HG03175 (cell line): ENCODE data around the gene RNF220.

Experiments used
- ATAC-seq: cut with Tn5 transposase; IDR thresholded peaks from one replicate; pipeline ENCODE4 v1.9.1; 2021; ENCODE audit warnings: mild to moderate bottlenecking, moderate library complexity; ENCODE audit not compliant: unreplicated experiment

The RNF220 gene

DNA sequence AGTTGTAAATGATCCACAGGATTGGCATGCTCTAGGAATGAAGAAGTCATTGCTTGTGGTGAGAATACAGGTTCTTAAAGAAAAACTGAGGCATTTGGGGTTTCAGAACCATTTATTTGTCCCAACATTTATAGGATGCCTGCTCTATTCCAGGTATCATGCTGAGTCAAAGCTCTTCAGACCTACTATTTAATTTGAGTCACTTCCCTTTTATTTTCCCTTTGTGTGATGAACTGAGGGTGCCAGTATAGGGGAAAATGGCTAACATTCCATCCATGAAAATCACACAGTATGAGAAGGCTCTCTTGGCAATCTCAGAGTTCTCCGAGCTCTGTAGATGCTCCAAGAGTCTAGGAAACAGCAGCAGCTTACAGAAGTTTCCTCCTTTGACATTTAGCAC is 110.4 kb downstream of the RNF220 start:
- no peak for ATAC-seq

DNA sequence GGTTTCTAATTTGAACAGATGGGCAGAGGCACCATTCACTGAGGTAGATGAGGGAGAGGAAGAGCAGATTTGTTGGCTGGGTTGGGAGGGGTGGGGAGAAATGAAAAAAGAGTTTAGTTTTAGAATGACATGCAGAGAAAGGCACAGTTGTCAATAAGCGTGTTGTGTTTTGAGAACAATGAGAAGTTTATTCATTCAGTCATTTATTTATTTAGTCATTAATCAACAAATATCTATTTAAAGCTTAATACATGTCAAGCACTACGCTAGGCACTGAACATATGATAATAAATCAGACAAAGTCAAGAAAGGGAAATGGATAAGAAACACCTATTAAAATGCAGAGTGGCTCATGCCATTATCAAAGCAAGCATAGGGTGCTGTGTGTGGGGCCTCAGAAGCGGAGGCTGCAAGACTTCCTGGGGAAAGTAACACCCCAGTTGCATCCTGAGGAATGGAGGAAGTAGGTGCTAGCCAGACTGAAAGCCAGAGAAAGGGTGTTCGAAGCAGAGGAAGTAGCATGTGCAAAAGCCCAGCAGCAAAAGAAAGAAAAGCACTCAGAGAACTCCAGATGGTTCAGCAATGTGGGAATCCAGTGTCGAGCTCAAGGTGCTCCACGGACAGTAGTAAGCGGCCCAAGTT is 114.1 kb downstream of the RNF220 start:
- no peak for ATAC-seq

DNA sequence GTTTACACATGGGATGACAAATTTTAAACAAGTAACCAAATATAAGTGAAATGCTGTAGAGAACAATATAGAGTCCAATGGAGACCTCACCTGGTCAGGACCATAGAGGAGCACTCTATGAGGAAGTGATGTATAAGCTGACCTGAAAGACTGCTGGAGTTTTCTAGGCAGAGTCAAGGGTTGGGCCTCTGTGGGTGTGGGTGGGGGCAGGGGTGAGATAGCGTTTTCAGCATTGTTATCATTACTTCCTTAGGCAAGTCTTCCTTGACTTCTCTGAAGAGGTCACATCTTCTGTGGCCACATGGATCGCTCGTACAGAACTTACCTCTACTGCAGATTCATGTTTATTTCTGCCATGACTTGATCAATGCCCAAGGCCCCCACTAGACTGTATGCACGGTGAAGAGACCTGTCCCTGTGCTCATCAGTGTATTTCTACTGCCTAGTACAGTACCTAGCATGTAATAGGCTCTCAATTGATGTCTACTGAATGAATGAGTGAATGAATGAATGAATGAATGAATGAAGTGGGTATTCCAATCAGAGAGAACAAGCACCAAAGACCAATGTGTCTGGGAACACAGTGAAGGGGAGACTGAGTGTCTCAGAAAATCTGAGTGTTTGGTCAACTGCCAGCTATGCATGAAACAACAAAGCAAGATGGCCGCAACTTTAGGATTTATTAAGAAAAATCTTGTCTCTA is 116.5 kb downstream of the RNF220 start:
- no peak for ATAC-seq

DNA sequence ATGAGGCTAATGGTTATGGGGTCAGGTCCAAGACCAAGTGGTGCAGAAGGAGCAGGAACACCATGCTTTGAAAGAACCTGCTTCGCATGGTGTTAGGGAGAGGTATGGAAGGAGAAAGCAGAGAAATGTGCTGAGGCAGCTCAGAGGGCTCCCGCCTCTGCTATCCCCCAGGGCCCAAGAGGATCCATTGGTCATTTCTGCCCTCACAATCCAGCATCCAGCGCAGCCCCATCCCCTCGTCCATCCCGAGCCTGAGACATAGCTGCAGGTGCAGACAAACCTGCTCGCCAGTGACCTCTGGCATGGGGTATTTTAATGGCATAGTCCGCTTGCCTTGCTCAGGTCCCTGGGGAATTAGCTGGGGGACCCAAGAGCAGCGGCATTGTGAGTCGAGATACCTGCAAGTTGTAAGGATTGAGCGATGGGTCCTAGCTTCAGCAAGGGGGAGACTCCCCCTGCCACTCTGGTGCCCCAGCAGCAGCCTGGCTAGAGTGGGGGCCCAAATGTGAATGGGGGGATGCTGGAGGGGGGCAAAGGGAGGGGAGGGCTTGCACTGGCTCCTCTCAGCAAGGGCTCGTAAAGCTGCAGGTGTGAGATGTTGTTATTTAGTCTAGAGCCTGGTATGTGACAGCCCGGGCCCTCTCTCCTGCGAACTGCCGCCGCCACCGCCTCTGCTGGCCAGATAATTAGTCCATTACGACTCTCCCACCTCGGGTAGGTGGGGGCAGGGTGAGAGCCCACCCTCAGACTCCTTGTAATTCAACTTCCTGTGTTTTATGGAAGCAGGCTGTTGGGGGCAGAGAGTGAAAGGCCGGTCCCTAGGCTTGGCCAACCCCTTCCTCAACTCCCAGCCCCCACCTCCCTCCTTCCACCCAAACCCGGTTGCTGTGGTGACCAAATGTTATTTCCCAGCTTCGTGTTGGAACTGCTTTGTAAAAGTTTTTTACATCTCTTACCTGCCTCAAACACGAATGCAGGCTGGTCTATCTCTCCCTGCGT is 118.8 kb downstream of the RNF220 start:
- ATAC-seq = no peak

DNA sequence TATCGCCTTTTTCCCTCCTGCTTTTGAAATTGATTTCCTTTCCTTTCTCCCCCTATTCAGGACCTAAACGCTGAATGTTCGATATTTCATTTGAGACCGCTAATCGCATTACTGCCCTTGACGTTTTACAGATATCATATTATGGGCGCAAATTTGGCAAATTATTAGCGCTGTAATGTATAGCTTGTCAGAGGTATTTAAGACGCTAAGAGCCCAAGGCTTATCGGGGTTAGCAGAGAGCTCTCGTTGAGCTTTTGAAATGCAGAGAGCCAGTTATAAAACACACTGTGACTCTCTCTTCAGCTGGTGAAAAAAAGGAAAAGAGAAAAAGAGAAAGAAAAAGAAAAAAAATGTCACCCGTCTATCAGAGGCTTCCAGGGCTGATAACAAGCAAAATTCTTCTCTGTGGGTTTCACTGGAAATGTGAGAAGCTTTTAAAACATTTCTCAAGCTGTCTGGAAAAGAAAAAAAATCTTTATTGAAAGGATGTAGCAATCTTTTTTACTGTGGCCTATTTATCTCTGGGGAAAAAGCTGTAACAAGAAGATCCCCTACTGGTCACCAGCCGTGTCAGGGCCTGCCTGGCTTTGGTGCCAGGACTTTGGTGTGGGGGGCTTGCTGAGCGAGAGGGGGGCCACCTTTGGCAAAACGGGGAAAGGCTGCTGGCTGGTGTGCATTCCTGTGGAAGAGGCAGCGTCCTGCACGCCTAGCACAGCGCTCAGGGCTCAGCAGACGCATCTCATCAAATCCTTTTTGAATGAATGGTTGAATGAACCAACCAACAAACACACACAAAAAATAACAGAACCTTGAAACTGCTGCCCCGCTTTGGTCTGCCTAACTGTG is 119.8 kb downstream of the RNF220 start:
- no peak for ATAC-seq

DNA sequence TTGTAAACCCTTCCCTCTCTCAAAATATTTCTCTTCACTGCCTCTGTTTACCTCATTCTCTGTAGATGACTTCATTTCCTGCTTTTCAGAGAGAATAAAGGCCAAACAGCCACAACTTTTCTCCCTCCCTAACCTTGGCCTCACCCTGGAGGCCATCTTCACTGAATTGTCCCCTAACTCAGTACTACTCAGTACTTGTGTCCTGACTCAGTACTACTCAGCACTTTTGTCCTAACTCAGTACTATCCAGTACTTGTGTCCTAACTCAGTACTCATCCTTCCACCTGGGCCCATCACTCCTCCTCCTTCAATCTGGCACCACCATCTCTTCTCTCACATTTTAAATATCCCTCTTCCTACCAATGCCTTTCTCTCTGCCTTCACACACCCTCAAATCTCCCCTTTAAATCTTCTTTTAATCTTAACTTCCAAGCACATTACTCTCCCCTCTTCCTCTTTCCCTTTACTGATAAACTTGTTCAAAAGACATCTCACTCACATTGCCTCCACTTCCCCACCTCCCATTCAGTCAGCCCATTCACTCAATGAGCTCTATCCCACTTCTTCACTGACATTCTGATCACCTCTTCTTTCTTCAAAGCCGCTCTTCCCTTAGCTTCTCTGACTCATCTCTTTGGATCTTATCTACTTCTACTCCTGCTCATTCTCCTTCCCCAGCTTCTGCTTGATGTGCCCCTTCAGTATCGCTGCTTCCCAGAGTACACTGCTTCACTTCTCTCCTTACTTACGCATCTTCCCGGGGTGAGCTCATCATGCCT is 121.4 kb downstream of the RNF220 start:
- ATAC-seq = no peak

DNA sequence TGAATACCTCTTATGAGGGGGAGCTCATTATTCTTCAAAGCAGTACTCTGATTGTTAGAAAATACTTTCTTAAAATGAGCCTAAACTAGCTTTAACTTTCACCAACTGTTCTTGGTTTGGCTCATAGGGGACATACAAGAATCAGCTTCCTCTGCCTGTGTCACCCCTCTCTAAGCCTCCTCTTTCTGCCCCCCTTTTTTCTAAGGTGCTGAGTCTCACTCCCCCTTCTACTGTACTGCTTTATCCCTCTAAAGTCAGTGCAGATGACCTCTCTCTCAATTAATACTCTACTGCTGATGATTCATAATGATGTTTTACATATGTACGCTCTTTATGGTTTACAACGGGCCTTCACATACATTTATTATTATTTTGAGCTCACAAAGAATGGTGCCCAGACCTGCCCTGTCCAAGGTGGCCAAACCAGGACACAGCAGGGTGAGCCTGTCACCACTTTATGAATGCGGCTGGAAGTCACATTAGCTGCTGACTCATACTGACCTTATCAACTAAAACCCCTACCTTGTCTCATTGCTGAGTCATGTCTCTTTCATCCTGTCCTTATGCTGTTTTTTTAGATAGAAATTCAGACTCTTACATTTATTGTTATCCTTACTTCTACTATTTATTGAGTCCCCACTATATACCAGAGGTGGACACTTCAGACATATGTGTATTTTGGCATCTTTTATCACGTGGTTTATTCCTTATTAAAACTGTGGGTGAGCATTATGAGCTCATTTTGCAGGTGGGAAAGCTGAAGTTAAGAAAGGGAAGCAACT is 126.9 kb downstream of the RNF220 start:
- ATAC-seq = no peak

DNA sequence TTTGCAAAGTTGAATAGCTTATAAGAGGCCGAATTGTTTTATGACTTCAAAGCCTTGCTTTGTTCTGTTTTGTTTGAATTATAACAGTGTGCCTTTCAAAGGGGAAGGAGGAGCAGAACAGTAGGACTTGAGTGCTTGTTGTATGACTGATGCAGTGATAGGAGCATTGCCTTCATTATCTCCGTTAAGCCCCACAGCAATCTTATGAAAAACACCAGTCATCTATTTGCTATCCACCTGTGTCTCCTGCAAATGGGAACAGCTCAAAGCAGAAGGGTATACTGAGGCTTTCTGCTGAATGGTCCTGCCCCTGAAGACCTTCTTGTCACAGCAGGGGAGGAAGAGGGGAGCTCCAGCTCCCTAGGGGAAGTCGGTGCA is 127.5 kb downstream of the RNF220 start:
- no peak for ATAC-seq

DNA sequence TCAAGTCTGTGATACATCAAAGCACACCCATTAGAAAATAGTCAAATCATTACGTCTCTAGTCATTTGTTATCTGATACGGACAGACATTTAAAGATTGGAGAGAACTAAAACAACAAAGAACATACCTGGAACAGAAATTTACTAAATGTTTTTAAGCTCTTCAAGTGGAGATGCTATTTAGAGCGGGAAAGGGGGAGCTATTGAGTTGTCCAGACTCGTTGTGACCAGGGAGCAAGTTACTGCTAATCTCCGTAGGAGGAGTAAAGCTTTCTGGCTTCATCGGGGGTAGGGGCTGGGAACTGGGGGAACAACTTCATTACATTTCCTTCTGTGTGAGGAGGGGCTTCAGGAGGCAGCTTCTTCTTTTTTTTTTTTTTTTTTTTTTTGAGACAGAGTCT is 129.7 kb downstream of the RNF220 start:
- no peak for ATAC-seq

DNA sequence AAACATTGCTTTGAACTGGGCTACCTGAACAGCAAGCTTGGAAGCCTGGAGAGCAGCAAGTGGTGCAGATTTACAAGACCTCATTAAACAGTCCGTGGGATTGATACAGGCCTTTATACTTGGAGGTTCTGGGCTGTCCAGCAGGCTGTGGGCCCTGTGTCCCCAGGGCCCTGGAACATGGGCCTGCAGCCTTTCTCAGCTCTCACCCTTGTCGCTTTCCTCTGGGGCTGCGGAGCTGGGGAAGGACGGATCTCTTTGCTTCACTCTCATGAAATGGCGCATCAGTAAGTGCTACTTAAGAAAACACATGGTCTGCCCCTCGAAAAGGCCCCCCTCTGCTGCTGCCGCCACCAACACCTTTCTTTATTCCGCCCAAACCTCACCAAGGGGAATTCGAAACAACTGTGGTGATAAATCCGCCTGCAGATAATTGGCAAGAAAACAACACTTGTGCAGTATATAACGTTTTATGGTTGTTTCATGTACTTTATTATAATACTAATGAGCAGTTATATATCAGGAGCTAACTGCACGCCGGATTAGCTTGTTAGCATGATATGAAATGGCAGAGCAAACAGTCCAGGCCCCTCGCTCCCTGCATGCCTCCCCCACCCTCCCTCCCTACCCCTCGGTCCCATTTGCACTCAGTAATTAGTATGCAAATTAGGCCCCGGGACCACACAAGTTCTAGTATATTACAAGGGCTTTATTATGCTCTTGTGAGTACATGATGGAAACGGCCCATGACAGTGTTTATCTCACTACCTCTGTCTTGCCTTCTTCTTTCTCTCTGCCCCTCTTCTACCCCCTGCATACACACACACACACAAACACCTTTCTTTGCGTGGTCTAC is 131.5 kb downstream of the RNF220 start:
- no peak for ATAC-seq

DNA sequence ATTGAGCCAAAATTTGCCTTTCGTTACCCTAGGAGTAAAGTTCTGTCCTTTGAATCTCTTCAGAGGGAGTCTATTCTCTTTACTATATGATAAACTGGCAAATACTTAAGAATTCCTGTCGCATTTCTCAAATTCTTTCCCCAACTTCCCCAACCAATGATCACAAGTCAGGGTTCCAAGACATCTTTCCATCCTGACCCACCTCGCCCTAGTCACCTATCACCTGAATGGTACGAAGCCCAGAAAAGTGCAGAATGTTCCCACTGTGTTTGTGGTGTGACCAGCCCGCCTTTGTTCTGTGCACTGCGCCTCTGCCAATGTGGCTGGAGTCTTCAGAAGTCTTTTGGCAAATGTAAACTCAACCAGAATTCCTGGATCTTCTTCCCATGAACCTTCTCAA is 132.5 kb downstream of the RNF220 start:
- no peak for ATAC-seq

DNA sequence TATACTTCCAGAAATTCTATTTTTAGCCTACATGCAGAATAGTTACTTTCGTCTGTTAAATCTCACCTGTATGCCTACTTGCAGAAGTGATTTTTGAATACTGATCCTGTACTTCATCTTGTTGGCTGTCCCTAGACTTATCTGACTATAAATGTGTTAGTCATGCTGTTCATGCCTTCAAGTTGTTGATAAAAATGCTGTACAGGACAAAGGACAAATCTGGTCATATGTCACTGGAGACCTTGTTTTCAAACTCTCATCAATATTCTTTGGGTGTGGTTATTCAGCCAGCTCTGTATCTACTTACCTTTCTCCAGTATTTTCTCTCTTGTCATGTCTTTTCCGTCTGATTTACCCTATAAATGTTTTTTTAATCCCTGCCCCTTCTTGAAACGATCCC is 132.9 kb downstream of the RNF220 start:
- ATAC-seq = no peak

DNA sequence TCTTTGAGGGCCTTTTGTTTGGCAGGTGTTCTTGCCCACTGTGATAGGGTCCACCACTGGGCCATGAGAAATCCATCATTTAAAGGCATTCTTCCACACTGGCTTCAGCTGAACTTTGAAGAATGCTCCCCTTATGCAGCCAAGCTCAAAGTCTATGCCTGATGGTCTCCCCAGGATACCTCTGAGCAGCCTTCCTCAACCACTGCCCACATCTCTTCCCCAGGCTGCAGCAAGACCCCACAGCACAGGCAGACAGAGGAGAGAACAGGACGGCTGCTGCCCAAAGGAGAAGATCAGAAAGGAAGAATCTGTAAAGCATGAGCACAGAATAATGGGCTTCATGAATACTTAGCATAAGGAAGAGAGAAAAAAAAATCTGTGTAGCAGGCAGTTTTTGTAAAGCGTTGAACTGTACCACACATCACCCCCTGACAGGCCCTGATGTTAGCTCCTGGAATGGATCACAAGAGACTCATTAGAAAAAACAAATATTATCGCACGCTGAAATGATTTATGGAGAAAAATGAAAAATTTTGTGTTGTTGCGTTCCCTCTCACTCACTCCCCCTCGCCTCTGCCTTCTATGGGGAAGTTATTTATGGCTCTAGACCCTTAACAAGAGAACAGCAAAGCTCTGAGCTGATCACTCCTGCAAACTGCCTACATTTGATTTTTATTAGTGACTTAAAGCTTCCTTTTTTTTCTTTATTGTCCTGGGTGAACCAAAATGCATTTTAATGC is 135.1 kb downstream of the RNF220 start:
- no peak for ATAC-seq

DNA sequence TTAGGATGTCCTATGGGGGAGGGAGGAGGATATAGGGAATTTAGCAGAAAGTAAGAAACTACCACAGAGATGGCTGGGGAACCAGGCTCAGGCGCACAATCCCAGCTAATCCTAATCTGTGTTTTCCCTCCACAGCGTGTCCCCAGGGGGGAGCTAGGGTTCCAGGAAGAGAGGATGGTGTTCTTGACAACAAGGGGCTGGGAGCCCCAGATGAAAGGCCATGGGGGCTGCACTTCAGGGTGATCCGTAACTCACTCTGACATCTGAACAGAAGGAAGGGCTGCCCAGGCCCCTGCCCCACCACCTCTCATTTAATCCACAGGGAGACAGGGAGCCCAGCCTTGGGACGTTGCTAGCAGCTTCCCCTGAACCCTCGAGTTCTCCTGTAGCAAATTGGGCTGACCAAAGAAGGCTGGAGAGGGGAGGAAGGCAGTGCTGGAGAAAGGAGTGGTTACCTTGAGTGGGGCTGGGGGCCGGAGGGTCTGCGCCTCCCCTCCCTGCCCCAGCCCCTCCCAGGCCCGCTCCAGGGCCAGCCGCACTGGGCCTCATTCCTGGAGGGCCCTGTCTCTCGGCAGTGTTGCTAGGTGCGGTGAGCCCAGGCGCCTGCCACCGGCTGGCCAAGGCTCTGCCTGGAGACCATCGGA is 137.5 kb downstream of the RNF220 start:
- no peak for ATAC-seq

DNA sequence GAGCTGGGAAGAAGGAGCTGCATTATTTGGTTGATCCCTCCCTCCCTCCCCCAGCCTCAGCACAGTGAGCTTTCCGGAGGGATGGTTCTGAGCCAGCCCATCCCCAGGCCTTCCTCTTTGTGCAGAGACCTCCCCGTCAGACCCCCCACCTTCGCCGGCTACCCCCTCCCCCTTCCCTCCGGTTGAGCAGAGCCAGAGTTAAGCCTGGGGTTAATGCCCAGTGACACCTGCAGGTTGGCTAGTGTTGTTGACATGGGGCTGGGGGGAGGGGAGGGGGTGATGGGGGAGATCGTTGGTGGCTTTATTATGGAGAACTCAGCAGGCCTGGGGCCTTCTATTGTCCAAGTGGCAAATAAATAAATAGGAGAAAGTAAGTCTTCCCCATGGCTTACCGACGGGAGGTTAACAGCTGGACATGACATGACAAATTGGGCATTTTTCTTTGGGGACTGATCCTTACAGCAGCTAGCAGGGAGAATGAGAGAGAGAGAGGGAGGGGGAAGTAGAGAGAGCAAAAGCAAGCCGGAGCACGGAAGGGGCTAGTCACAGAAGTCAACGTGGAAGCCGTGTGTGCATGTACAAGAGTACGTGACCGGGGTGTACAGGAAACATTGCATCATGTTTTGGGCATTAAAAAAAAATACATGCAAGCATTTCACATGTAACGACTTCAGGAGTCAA is 138.1 kb downstream of the RNF220 start:
- ATAC-seq = no peak

DNA sequence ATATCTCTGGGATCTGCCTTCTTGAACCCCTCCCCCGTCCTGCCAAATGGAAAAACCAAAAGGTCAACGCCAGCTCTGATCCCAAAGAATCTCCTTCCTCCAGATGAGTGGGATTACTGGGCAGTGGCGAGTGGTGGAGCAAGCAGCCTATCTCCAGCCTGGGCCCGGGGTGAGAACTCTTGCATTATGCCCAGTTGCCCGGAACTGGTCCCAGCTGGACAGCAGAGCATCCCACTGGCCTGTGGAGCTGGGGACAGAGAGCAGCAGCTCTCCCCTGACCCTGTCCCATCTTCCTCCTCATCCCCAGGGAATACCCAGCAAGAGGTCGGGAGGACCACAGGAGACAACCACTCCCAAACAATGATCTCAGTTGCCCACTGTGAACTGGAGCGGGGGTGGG is 138.7 kb downstream of the RNF220 start:
- no peak for ATAC-seq

DNA sequence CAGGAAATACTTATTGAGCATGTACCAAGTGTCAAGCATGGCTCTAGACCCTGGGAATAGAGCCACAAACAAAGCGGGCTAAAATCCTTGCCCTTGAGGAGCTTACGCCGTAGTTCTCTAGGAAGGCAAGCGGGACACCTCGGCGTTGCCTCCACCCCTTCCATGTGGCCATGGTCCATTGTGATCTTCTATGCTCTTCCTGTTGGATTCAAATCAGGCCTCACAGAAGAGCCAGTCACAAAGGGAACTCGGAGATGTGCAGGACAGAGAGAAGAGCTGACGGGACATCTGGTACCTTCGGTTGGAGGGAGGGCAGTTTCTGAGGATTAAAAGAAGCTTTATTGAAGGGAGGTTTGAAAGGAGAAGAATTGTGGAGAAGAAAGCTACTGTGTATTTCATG is 139.9 kb downstream of the RNF220 start:
- ATAC-seq = no peak
